ENCODE data around the gene PIWIL4.

Gene PIWIL4

DNA sequence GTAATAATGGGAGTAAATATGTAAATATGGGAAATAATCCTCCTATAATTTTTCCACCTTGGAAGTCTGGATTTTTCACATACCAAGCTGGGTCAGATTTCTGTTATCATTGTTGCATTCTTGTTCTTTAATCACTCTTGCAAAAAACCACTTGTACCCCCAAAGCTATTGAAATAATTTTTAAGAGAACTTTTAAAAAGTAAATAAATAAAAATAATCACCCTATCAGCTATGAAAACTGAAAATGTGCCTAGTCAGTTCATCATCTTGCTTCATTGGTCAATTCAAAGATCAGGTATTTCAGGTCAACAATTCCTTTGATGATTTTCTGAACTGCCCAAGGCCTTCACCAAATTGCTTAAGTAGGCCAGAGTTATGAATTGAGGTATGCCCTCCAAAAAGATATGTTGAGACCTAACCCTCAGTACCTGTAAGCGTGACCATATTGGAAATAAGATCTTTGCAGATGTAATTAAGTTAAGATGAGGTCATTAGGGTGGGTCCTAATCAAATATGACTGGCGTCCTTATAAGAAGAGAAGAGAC, 95.8 kb downstream of the PIWIL4 start:
- no peak for DNase-seq (ENCODE audit: low spot score)

- no peak for DNase-seq (ENCODE audit: low spot score)
These were observed 97.2 kb downstream of the PIWIL4 start for GRCh38 chr11:94664346-94664745.

DNA sequence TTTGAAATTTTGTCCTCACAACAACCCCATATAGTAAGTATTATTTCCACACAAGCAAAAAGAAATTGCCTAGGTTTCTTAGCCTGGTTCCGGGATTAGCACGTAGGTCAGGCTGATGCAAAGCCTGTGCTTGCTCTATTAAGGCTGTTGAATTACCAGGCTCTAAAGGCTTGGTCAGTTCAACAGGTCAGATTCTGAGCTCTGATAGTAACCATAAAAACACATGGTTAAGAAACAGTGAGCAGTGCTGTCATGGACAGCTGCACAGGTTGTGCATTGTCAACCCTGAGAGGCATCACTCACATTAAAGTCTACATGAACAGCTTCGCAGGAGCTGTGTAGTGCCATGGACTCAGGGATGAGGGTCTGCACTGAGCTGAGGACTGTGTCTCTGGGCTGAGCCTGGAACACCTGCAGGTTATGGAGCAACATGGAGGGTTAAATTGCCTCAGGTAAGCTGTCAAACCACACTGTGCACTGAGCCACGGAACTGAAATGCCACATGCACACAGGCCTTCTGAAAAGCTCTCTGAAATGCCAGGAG, 98.0 kb downstream of the PIWIL4 start:
- DNase-seq (ENCODE audit: low spot score): no peak

DNA sequence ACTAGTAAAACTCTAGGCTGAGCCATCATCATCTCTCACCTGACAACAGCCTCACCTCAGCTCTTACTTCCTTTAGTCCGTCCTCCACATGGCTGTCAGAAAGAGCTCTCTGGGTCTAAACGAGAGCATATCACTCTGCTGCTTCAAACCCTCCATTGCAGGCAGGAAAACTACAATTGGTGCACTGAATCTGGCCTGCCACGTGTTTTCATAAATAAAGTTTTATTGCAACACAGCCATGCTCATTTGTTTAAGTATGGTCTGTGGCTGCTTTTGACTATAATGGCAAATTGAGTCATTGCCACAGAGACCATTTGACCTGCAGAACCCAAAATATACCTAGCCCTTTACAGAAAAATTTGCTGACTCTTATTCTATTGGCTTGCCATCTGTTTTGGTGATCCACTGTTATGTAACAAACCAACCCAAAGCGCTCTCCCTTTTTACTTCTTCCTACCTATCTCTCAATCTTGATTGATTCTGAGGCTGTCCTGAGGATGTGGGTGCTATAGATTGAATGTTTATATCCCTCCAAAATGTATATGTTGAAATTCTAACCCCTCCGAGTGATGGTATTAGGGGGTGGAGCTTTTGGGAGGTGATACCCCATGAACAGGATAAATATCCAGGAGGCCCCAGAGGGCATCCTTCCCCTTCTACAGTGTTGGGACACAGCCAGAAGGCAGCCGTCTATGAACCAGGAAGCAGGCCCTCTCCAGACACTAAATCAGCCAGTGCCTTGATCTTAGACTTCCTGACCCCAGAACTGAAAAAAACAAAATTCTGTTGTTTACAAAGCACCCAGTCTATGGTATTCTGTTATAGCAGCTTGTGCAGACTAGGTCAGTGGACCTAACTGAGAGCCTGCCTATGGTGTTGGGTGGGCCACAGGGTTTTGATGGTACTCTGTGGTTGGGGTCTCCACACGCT, 99.9 kb downstream of the PIWIL4 start:
- no peak for DNase-seq (ENCODE audit: low spot score)

DNA sequence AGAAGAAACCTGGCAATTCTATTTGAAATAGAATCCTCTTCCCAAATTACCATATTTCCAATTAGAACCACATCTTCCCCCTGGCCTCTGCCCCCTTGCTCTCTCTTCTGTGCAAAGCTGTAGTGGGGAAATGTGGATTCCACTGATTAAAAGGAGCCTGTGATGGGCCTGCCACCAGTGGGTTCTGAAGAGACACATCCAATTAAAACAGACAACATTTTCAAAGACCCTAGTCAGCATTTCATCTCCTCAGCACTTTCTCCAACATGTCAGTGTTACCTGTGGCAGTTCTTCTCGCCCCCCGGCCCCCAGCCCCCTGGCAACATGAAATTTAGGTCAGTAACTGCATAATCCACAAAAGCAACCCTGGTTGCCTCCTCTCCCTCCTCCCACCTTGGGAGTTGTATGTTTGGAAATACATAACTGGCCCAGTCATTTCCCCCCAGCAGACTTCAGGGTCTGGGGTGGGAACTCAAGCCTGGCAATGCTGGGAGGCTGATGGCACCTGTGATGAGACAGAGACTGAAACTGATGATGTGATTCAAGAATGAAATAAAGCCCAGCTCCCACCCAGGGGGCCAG, 101.1 kb downstream of the PIWIL4 start:
- DNase-seq (ENCODE audit: low spot score): no peak

DNA sequence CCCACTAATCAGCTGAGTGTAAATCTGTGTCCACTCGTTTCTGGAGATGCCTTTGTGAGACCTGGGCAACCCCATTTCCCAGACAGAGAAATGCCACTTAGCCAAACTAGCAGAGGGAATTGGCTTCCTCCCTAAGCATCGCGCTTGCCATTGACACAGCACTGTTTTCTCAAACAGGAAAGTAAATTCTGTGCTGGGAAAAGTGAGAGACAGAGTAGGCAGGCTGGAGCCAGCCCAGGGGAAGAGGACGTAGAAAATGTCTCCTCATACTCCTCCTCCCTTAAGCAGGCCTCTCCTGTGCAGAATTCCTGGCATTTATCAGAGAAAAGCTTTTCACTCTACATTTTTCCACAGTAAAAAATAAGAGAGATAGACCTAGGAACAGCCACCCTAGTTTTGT, 101.9 kb downstream of the PIWIL4 start:
- no peak for DNase-seq (ENCODE audit: low spot score)
